ENCODE data around the gene CACNB2. TPM values are rescaled to one million over a fixed set of nuclear protein-coding genes. Genes with fewer than 3 reads are reported as not detected.

Gene CACNB2
- total RNA-seq, 2 donors from 2014 or later = 1.9 to 4.6 TPM

DNA sequence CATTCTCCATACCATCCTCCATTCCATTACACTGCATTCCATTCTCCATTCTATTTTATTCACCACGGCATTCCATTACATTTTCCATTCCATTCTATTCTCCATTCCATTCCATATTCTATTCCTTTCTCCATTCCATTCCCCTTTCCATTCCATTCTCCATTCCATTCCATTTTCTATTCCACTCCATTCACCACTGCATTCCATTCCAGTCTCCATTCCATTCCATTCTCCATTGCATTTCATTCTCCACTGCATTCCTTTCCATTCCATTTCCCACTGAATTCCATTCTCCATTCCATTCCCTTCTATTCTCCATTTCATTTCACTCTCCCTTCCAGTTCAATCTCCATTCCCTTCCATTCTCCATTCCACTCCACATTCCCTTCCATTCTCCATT is 431.6 kb downstream of the CACNB2 start:
- DNase-seq = no peak
- TF ChIP-seq, protein P1, sequence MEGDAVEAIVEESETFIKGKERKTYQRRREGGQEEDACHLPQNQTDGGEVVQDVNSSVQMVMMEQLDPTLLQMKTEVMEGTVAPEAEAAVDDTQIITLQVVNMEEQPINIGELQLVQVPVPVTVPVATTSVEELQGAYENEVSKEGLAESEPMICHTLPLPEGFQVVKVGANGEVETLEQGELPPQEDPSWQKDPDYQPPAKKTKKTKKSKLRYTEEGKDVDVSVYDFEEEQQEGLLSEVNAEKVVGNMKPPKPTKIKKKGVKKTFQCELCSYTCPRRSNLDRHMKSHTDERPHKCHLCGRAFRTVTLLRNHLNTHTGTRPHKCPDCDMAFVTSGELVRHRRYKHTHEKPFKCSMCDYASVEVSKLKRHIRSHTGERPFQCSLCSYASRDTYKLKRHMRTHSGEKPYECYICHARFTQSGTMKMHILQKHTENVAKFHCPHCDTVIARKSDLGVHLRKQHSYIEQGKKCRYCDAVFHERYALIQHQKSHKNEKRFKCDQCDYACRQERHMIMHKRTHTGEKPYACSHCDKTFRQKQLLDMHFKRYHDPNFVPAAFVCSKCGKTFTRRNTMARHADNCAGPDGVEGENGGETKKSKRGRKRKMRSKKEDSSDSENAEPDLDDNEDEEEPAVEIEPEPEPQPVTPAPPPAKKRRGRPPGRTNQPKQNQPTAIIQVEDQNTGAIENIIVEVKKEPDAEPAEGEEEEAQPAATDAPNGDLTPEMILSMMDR (conservative IDR thresholded peaks at IDR 0.05) = no peak
- Histone ChIP-seq H3K9me3 (ENCODE audit: control insufficient read depth, low read length) (peaks cover 74% of the 10 kb centered on the region), H3K27me3 (ENCODE audit: control insufficient read depth, insufficient read depth, low read length, poor library complexity, severe bottlenecking) (no peaks in the 10 kb centered on the region), H3K36me3 (ENCODE audit: control insufficient read depth, insufficient read depth, low read length) (peaks cover 3% of the 10 kb centered on the region), H3K27ac (ENCODE audit: low read depth, low read length) (no peak overlapping the region), H3K9ac (ENCODE audit: extremely low read depth, low read length, poor library complexity, severe bottlenecking) (no peak overlapping the region), H3K4me1 (ENCODE audit: control insufficient read depth, insufficient read depth, low read length) (no peaks in the 10 kb centered on the region), H3K4me3 (ENCODE audit: low read length) (no peak overlapping the region)
- WGBS, 2 experiments (ENCODE audit: insufficient coverage in 1 of 2, insufficient read length in 1 of 2) = 90 to 100% methylated on average over 1 of the region's 1 CpG
- no peak overlapping the region for H3K27ac Mint-ChIP-seq
- H3K36me3 Mint-ChIP-seq (ENCODE audit: low read depth) = peaks cover 19% of the 10 kb centered on the region
- peaks cover 2% of the 10 kb centered on the region for H3K9me3 Mint-ChIP-seq
- H3K4me1 Mint-ChIP-seq = no peaks in the 10 kb centered on the region
- no peak overlapping the region for H3K4me3 Mint-ChIP-seq
- H3K27me3 Mint-ChIP-seq (ENCODE audit: insufficient read depth) = no peaks in the 10 kb centered on the region

DNA sequence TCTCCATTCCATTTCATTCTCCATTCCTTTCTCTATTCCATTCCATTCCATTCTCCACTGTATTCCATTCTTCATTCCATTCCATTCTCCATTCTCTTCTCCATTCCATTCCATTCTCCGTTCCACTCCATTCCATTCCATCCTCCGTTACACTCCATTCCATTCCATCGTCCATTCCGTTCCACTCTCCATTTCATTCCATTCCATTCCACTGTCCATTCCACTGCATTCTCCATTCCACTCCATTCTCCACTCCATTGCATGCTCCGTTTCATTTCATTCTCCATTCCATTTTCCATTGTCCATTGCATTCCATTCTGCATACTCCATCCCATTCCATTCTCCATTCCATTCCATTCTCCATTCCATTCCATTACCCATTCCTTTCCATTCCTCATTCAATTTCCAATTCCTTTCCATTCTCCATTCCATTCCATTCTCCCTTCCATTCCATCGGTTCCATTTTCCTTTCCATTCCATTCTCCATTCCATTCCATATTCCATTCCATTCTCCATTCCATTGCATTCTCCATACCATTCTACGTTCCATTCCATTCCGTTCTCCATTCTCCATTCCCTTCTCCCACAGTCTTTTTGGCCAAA is 432.8 kb downstream of the CACNB2 start:
- Mint-ChIP-seq H3K4me3 (no peak overlapping the region), H3K9me3 (peaks cover 10% of the 10 kb centered on the region), H3K27ac (no peak overlapping the region), H3K36me3 (ENCODE audit: low read depth) (peaks cover 32% of the 10 kb centered on the region), H3K4me1 (no peaks in the 10 kb centered on the region), H3K27me3 (ENCODE audit: insufficient read depth) (no peaks in the 10 kb centered on the region)
- Histone ChIP-seq H3K9ac (ENCODE audit: extremely low read depth, low read length, poor library complexity, severe bottlenecking) (no peak overlapping the region), H3K9me3 (ENCODE audit: control insufficient read depth, low read length) (peaks cover 72% of the 10 kb centered on the region), H3K27me3 (ENCODE audit: control insufficient read depth, insufficient read depth, low read length, poor library complexity, severe bottlenecking) (no peaks in the 10 kb centered on the region), H3K27ac (ENCODE audit: low read depth, low read length) (no peak overlapping the region), H3K36me3 (ENCODE audit: control insufficient read depth, insufficient read depth, low read length) (peaks cover 15% of the 10 kb centered on the region), H3K4me3 (ENCODE audit: low read length) (no peak overlapping the region), H3K4me1 (ENCODE audit: control insufficient read depth, insufficient read depth, low read length) (no peaks in the 10 kb centered on the region)
- TF ChIP-seq, protein P1 (conservative IDR thresholded peaks at IDR 0.05) = no peak
- no peak for DNase-seq
- whole genome bisulfite sequencing, 2 experiments (ENCODE audit: insufficient coverage in 1 of 2, insufficient read length in 1 of 2) = 81 to 84% methylated on average over 8 of the region's 8 CpGs

DNA sequence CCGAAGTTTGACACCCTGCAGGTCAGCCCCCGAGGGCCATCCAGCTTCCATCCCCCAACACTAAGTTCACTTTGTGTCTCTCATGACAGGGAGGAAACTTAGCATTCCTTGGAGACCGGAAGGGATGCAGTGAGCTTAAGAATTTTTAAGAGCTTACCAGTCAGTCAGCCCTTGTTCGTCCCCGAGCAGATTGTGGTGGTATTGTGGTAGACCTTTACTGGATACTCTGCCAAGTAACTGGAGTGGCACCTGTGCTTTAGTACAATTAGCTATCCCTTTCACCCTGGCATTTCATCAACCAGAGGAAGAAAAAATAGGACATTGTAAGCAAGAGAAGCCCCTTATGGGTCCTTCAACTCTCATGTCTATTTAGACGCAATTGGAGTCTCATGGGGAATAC is 436.4 kb downstream of the CACNB2 start:
- H3K4me1 Mint-ChIP-seq = peaks cover 13% of the 10 kb centered on the region

More for the DNA sequence above, 436.4 kb downstream of the CACNB2 start:
- no peaks in the 10 kb centered on the region for H3K4me1 ChIP-seq (ENCODE audit: control insufficient read depth, insufficient read depth, low read length)
- H3K9me3 ChIP-seq (ENCODE audit: control insufficient read depth, low read length) = peaks cover 53% of the 10 kb centered on the region
- H3K27ac Mint-ChIP-seq = no peak overlapping the region
- peaks cover 38% of the 10 kb centered on the region for H3K36me3 ChIP-seq (ENCODE audit: control insufficient read depth, insufficient read depth, low read length)
- 80 to 95% methylated on average over 1 to 6 of the region's 6 CpGs for WGBS, 2 experiments (ENCODE audit: insufficient coverage in 1 of 2, insufficient read length in 1 of 2)
- H3K4me3 ChIP-seq (ENCODE audit: low read length) = no peak overlapping the region
- H3K27ac ChIP-seq (ENCODE audit: low read depth, low read length) = no peak overlapping the region
- no peak overlapping the region for H3K9ac ChIP-seq (ENCODE audit: extremely low read depth, low read length, poor library complexity, severe bottlenecking)
- H3K27me3 ChIP-seq (ENCODE audit: control insufficient read depth, insufficient read depth, low read length, poor library complexity, severe bottlenecking) = no peaks in the 10 kb centered on the region
- TF ChIP-seq, protein P1 (conservative IDR thresholded peaks at IDR 0.05) = no peak
- peaks cover 18% of the 10 kb centered on the region for H3K9me3 Mint-ChIP-seq
- peaks cover 60% of the 10 kb centered on the region for H3K36me3 Mint-ChIP-seq (ENCODE audit: low read depth)
- no peak for DNase-seq
- H3K27me3 Mint-ChIP-seq (ENCODE audit: insufficient read depth) = no peaks in the 10 kb centered on the region
- no peak overlapping the region for H3K4me3 Mint-ChIP-seq

Measured in endodermal cell (in vitro differentiated cells).